PC-3 (cell line): Measurements from ENCODE around the gene G6PD.
"Not testable (repeated sequence)": the region's sequence is repeated elsewhere in the genome, so short reads cannot be mapped to it uniquely, and the experiment has no call there.

Experiments
- EZH2 ChIP-seq: fragments of 300-600 bp; sonication (generic); IDR thresholded peaks from one replicate; pipeline ENCODE4 v1.6.1; 2017; ENCODE audit warnings: antibody characterized with exemption, mild to moderate bottlenecking, low read length; ENCODE audit not compliant: unreplicated experiment
- TF ChIP-seq, protein P1 (sequence below): fragments of 300-600 bp; sonication (generic); conservative IDR thresholded peaks from 2 replicates; pipeline ENCODE4 v1.5.1; 2017; ENCODE audit warnings: antibody characterized with exemption, low read depth, mild to moderate bottlenecking, low read length

DNA sequence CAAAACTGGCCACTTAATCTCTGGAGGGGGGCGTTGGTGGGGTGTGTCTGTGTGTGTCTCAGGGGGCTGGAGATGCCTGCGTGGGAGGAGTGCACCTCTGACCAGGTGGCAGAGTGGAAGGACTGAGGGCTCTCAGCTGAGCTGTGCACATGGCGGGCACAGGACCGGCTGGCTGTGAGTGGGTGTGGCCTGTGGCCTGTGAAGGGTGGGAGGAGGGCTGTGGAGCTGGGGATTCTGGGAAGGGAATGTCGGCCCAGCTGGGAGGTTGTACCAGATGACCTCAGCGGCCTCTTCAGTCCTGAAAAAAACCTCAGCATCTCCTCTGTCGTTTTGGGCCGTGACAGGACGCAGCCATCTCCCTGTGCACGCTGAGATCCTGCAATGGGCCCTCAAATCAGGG lies 15.6 kb upstream of the G6PD start:
- TF ChIP-seq, protein P1, sequence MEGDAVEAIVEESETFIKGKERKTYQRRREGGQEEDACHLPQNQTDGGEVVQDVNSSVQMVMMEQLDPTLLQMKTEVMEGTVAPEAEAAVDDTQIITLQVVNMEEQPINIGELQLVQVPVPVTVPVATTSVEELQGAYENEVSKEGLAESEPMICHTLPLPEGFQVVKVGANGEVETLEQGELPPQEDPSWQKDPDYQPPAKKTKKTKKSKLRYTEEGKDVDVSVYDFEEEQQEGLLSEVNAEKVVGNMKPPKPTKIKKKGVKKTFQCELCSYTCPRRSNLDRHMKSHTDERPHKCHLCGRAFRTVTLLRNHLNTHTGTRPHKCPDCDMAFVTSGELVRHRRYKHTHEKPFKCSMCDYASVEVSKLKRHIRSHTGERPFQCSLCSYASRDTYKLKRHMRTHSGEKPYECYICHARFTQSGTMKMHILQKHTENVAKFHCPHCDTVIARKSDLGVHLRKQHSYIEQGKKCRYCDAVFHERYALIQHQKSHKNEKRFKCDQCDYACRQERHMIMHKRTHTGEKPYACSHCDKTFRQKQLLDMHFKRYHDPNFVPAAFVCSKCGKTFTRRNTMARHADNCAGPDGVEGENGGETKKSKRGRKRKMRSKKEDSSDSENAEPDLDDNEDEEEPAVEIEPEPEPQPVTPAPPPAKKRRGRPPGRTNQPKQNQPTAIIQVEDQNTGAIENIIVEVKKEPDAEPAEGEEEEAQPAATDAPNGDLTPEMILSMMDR = not testable (repeated sequence)
- not testable (repeated sequence) for TF ChIP-seq EZH2
